ENCODE results near the gene ATP5F1E. TPM values are rescaled to one million over a fixed set of nuclear protein-coding genes. Genes with fewer than 3 reads are reported as not detected.
A peak's percentile ranks its signal among the peaks of the same experiment; 100 is the strongest.

Gene ATP5F1E
- total RNA-seq, 1 experiment from 2014 or later = 84.8 TPM

DNA sequence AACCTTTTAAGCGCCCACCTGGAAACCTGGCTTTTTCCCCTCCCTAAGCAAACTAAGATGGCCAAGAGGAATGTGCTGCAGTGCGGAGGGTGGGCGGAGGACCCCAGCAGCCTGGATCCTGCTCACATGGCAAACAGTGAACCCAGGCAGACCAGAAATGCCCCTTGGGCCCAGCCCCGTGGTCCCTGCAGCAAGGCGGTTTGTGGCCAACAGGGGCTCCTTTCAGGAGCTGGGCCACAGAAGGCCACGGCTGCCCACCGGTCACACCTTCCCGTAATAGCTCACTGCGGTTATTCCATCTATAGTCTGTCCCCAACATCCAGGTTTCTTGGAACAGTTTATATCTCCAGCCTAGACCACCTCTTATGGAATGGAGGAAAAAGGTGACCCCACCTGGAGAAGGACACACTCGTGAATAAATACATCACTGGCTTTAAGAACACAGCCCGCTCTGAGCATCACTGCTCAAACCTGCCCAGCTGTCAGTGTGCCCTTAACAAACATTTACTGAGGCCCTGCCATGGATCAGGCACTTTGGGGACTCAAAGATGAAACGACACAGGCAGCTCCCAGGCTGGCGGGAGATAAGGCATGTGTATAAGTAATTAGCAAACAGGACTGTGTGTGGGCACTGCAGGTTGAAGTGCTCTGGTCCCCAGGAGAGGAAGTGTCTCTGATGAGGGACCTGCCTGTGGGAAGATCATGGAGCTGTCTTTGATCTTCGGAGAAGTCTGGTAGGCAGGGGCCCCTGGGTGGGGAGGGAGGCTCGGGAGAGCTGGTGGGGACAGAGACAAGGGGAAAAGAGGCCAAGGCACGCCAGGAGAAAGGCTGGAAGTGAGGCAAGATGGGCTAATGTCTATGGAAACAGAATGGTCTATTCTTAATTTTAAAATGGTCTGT is 16.1 kb downstream of the ATP5F1E start:
- Histone ChIP-seq H3K4me3 (no peak overlapping the region), H3K4me1 (replicated peaks; ENCODE audit: insufficient read depth) (peaks cover 29% of the 10 kb centered on the region), H3K9me3 (ENCODE audit: insufficient read depth, low read depth) (no peaks in the 10 kb centered on the region), H3K4me2 (no peak overlapping the region), H3K36me3 (ENCODE audit: low read depth) (no peaks in the 10 kb centered on the region), H3K79me2 (ENCODE audit: low read depth) (no peaks in the 10 kb centered on the region), H3K27ac (no peak overlapping the region), H3K27me3 (ENCODE audit: insufficient read depth, low read depth) (no peaks in the 10 kb centered on the region), H3F3A (ENCODE audit: insufficient read depth, low read depth) (peaks cover 22% of the 10 kb centered on the region), H4K20me1 (ENCODE audit: insufficient read depth) (no peaks in the 10 kb centered on the region), H3K9me2 (ENCODE audit: insufficient read depth) (no peaks in the 10 kb centered on the region), H2AFZ (no peak overlapping the region)
- no TSS peak for BruUV-seq (replicated peaks)
- no peak for DNase-seq
- POLR2A ChIA-PET (ENCODE audit: unreplicated experiment) = no interaction called here
- CTCF ChIA-PET = no interaction called here
- no peak for TF ChIP-seq EZH2 (IDR thresholded peaks at IDR 0.05; ENCODE audit: low read depth)
- TF ChIP-seq, protein P1, sequence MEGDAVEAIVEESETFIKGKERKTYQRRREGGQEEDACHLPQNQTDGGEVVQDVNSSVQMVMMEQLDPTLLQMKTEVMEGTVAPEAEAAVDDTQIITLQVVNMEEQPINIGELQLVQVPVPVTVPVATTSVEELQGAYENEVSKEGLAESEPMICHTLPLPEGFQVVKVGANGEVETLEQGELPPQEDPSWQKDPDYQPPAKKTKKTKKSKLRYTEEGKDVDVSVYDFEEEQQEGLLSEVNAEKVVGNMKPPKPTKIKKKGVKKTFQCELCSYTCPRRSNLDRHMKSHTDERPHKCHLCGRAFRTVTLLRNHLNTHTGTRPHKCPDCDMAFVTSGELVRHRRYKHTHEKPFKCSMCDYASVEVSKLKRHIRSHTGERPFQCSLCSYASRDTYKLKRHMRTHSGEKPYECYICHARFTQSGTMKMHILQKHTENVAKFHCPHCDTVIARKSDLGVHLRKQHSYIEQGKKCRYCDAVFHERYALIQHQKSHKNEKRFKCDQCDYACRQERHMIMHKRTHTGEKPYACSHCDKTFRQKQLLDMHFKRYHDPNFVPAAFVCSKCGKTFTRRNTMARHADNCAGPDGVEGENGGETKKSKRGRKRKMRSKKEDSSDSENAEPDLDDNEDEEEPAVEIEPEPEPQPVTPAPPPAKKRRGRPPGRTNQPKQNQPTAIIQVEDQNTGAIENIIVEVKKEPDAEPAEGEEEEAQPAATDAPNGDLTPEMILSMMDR (conservative IDR thresholded peaks at IDR 0.05) = no peak
- intact Hi-C loops (cut with micrococcal nuclease; ENCODE audit: unreplicated experiment) = no loop called here

DNA sequence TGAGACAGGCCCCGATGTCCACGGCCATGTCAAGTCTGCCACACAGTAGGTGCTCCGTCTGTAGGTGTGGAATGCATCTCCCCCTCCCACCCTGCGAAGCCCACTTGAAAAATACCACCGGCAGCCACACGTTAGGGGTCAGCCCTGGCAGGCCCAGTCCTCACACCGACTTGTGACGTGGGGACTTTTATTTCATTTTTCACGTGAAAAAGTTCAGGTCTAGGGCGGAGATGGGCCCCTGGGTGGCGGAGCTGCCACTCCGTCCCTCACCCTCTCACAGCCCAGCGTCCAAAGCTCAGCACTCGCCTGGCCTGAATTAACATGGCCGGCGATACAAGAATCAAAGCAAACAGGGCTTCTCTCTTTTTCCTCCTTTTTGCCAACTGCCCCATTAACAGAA is 16.7 kb downstream of the ATP5F1E start:
- H3F3A ChIP-seq (ENCODE audit: insufficient read depth, low read depth) = peaks cover 22% of the 10 kb centered on the region
- no peaks in the 10 kb centered on the region for H3K27me3 ChIP-seq (ENCODE audit: insufficient read depth, low read depth)
- H3K9me2 ChIP-seq (ENCODE audit: insufficient read depth) = no peaks in the 10 kb centered on the region
- H4K20me1 ChIP-seq (ENCODE audit: insufficient read depth) = no peaks in the 10 kb centered on the region
- DNase-seq = no peak
- no peaks in the 10 kb centered on the region for H3K36me3 ChIP-seq (ENCODE audit: low read depth)
- H3K27ac ChIP-seq = no peak overlapping the region
- no peaks in the 10 kb centered on the region for H3K79me2 ChIP-seq (ENCODE audit: low read depth)
- H3K4me1 ChIP-seq (replicated peaks; ENCODE audit: insufficient read depth) = peaks cover 29% of the 10 kb centered on the region
- no peak overlapping the region for H2AFZ ChIP-seq
- no peak overlapping the region for H3K4me2 ChIP-seq
- POLR2A ChIA-PET (ENCODE audit: unreplicated experiment) = no interaction called here
- H3K4me3 ChIP-seq = no peak overlapping the region
- CTCF ChIA-PET = no interaction called here
- no TSS peak for BruUV-seq (replicated peaks)
- H3K9me3 ChIP-seq (ENCODE audit: insufficient read depth, low read depth) = no peaks in the 10 kb centered on the region
- intact Hi-C loops (cut with micrococcal nuclease; ENCODE audit: unreplicated experiment) = no loop called here
- TF ChIP-seq, protein P1 (conservative IDR thresholded peaks at IDR 0.05) = no peak
- no peak for TF ChIP-seq EZH2 (IDR thresholded peaks at IDR 0.05; ENCODE audit: low read depth)

DNA sequence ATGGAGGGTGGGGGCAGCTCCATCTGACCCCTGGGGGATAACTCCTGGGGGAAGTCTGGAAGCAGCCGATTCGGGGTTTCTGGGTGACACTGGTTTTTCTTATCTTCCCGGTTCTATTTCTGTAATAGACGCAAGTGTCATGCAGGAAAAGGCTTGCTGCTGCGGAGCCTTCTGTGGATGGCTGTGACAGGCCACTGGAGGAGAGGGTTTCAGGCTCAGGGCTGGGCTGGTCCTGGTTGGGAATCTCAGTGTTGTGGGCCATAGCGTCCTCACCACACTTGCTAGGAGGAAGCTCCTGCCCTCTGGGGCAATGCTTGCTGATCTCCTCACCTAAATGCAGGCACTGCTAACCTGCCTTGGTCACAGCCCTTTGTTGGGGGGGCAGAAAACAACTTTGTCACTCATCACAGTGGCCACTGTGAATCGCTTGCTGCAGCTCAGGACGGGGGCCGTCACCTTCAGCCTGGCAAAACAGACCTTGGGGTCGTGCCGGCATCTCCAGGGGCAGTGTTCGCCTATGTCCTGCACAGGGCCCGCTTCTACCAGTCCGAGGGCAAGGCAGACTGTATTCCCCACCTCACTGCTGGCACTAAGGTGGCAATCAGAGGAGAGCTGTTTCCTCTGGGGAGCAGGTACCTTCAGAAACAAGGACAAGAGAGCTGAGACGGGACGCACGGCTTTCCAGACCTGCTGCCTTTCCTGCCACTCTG is 17.3 kb downstream of the ATP5F1E start:
- no TSS peak for BruUV-seq (replicated peaks)
- Histone ChIP-seq H3K4me3 (no peak overlapping the region), H3K4me1 (replicated peaks; ENCODE audit: insufficient read depth) (peaks cover 32% of the 10 kb centered on the region), H2AFZ (no peak overlapping the region), H3K4me2 (no peak overlapping the region), H3K9me2 (ENCODE audit: insufficient read depth) (no peaks in the 10 kb centered on the region), H3K9me3 (ENCODE audit: insufficient read depth, low read depth) (no peaks in the 10 kb centered on the region), H3F3A (ENCODE audit: insufficient read depth, low read depth) (peaks cover 22% of the 10 kb centered on the region), H3K27me3 (ENCODE audit: insufficient read depth, low read depth) (no peaks in the 10 kb centered on the region), H3K36me3 (ENCODE audit: low read depth) (no peaks in the 10 kb centered on the region), H4K20me1 (ENCODE audit: insufficient read depth) (no peaks in the 10 kb centered on the region), H3K27ac (no peak overlapping the region), H3K79me2 (ENCODE audit: low read depth) (no peaks in the 10 kb centered on the region)
- TF ChIP-seq EZH2 (IDR thresholded peaks at IDR 0.05; ENCODE audit: low read depth) = no peak
- TF ChIP-seq, protein P1 (conservative IDR thresholded peaks at IDR 0.05) = no peak
- peak in 1 of 2 experiments; percentile 8 for DNase-seq
- ChIA-PET POLR2A (ENCODE audit: unreplicated experiment) (no interaction called here), CTCF (no interaction called here)
- intact Hi-C loops (cut with micrococcal nuclease; ENCODE audit: unreplicated experiment) = no loop called here

Measured in PC-9 (cell line).